Measurements from ENCODE around the gene MRPL54.

Gene MRPL54

DNA sequence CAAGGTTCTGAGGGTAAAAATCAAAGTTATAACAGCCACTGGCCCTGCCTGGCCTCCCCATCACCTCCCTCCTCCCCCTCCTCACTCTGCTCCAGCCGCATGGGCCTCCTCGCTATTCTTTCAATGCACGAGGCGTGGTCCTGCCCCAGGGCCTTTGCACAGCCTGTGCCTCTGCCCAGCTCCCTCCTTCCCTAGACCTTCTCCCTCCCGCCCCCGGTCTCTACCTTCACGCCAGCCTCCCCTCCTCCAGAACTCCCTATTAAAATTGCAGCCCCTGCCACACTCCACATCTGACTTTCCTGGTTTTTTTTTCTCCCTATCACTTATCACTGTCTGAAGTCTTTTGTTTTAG is 6.2 kb downstream of the MRPL54 start:
- H3K27ac Mint-ChIP-seq, result peak overlapping the region; percentile 34
- no peaks in the 10 kb centered on the region for H3K27me3 Mint-ChIP-seq (ENCODE audit: low read depth, poor library complexity)
- H3K4me1 Mint-ChIP-seq, result peaks cover 30% of the 10 kb centered on the region
- TF ChIP-seq, protein P1, sequence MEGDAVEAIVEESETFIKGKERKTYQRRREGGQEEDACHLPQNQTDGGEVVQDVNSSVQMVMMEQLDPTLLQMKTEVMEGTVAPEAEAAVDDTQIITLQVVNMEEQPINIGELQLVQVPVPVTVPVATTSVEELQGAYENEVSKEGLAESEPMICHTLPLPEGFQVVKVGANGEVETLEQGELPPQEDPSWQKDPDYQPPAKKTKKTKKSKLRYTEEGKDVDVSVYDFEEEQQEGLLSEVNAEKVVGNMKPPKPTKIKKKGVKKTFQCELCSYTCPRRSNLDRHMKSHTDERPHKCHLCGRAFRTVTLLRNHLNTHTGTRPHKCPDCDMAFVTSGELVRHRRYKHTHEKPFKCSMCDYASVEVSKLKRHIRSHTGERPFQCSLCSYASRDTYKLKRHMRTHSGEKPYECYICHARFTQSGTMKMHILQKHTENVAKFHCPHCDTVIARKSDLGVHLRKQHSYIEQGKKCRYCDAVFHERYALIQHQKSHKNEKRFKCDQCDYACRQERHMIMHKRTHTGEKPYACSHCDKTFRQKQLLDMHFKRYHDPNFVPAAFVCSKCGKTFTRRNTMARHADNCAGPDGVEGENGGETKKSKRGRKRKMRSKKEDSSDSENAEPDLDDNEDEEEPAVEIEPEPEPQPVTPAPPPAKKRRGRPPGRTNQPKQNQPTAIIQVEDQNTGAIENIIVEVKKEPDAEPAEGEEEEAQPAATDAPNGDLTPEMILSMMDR (IDR thresholded peaks at IDR 0.05), result no peak
- H3K4me3 Mint-ChIP-seq, result no peak overlapping the region
- H3K36me3 Mint-ChIP-seq (ENCODE audit: low read depth), result peaks cover 5% of the 10 kb centered on the region
- no peaks in the 10 kb centered on the region for H3K9me3 Mint-ChIP-seq
- no peak for DNase-seq

DNA sequence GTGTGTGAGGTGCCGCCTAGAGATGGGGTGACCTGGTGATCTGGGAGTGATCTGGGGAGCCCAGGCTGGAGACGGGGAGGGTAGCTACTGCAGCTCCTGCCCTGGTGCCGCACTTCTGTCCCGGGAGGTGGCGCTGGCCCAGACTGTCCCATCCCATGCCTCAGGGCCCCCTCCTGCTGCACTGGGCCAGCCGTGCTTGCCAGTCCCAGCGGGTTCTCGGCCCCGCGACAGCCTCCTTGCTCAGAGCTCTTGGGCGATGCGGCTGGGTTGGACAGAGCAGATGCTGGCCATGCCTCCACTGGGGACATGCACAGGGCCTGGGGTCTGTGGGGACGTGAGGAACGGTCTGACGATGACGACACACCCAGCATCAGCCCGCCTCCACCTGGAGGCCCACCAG is 7.0 kb downstream of the MRPL54 start:
- peaks cover 38% of the 10 kb centered on the region for H3K4me1 Mint-ChIP-seq
- no peak overlapping the region for H3K27ac Mint-ChIP-seq
- H3K27me3 Mint-ChIP-seq (ENCODE audit: low read depth, poor library complexity), result no peaks in the 10 kb centered on the region
- H3K9me3 Mint-ChIP-seq, result no peaks in the 10 kb centered on the region
- H3K4me3 Mint-ChIP-seq, result no peak overlapping the region
- DNase-seq, result no peak
- peaks cover 5% of the 10 kb centered on the region for H3K36me3 Mint-ChIP-seq (ENCODE audit: low read depth)
- TF ChIP-seq, protein P1 (IDR thresholded peaks at IDR 0.05), result no peak

DNA sequence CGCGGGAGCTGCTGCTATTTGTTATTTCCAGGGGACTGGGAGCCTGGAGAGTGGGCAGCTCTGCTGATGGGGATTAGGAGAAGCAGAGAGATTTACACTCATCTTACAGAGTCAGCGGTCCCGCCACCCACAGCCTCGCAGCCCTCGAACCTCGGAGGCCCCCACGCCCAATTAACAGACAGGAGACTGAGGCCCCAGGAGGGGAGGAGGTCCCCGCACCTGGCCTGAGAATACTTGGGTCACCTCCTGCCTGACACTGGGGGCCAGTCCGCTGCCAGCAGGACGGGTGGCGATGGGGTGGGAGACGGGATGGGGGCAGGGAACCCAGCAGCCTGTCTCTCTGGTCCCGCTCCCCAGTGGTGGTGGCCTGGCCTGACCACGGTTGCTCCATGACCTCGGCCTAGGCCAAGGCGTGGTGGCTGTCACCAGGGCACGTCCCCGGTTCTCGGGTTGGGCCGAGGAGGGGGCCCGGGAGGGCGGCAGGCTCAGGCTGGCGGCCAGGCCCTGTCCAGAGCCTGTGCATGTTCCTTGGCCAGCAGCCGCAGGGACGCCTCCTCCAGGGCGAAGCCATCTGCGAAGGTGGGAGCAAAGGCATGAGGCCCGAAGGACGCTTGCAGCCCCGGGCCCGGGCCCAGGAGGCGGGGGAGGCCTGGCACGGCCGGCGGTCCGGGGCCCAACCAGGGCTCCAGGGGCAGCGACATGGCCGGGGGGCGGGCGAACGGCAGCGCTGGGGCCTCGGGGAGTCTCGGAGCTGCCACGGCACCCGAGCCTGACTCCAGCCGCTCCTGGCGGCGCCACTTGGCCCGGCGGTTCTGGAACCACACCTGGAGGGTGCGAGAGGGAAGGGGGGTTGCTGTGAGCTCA is 7.9 kb downstream of the MRPL54 start:
- no peak for DNase-seq
- TF ChIP-seq, protein P1 (IDR thresholded peaks at IDR 0.05), result no peak
- Mint-ChIP-seq H3K27me3 (ENCODE audit: low read depth, poor library complexity) (no peaks in the 10 kb centered on the region), H3K9me3 (no peaks in the 10 kb centered on the region), H3K4me3 (no peak overlapping the region), H3K4me1 (peaks cover 42% of the 10 kb centered on the region), H3K36me3 (ENCODE audit: low read depth) (peaks cover 5% of the 10 kb centered on the region), H3K27ac (peak overlapping the region; percentile 36)

DNA sequence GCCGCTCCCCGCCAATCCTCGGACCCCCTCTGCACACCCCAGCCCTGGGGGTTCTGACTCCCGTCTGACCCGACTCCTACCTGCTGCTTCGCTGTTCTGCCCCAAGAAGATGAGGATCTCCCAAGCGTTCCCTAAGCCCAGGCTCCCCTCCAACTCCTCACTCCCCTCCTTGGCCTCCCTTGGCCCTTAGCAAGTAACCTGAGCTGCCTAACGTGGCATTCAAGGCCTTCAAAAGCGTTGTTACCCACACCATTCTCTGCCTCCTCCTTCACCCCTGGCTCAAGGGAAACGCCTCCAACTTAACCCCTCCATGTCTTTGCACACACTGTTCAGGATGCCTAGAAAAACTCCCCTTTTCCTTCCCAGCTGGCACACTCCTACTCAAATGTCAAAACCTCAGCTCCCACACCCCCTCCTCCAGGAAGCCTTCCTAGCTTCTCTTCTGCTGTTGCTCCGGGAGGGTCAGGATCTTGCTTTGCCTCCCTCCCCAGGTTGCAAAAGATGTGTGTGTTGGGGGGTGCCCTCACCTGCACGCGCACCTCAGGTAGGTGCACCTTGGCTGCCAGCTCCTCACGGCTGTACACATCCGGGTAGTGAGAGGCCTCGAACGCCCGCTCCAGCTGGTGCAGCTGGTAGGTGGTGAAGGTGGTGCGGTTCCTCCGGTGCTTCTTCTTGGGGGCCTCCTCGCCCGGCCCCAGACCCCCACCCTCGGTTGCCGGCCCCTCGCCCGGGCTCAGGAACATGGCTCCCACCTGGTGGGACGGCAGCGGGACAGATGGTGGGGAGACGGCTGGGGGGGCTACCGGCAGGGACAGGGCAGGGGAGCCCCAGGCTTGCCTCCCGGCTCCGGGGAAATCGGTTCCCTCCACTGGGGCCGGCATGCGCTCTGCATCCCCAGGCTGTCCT is 8.8 kb downstream of the MRPL54 start:
- Mint-ChIP-seq H3K27me3 (ENCODE audit: low read depth, poor library complexity) (no peaks in the 10 kb centered on the region), H3K9me3 (no peaks in the 10 kb centered on the region), H3K4me3 (peak overlapping the region; percentile 47), H3K27ac (peak overlapping the region; percentile 77), H3K4me1 (peaks cover 42% of the 10 kb centered on the region), H3K36me3 (ENCODE audit: low read depth) (peaks cover 5% of the 10 kb centered on the region)
- DNase-seq, result no peak
- TF ChIP-seq, protein P1 (IDR thresholded peaks at IDR 0.05), result no peak

DNA sequence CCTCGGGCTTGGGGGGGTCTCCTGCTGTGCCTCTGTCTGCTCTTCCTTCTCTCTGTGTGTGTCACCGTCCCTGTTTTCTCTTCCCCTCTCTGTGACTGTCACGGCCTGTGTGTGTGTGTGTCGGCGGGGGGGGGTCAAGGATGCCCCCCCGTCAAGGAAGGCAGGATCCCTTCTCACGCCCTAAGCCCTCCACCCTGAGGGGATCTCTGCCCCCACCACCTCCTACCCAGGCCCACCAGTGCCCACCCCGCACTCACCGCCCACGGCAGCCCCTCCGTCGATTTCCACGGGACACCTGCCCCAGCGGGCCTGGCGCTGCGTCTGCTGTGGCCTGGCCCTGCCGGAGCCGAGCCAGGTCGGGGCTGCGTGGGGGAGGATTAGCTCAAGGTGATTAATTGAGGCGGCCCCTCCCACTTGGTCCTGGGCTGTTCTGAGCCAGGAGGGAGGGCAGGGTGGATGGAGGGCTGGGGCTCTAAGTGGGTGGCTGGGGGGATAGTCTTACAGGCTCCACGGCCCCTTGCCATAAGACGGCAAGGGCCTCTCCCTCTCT is 9.5 kb downstream of the MRPL54 start, which contains the start of gene RAX2:
Gene RAX2, minus strand, starts transcription at position 323 of the 550 bp plus-strand sequence. CDS start 486 bp downstream, outside the sequence.
- no peaks in the 10 kb centered on the region for H3K9me3 Mint-ChIP-seq
- H3K36me3 Mint-ChIP-seq (ENCODE audit: low read depth), result peaks cover 5% of the 10 kb centered on the region
- peak within 1 kb of the TSS; percentile 47 for H3K4me3 Mint-ChIP-seq
- peaks cover 4% of the 10 kb centered on the region for H3K27me3 Mint-ChIP-seq (ENCODE audit: low read depth, poor library complexity)
- DNase-seq, result peak; percentile 68
- peak within 1 kb of the TSS; percentile 77 for H3K27ac Mint-ChIP-seq
- peaks cover 42% of the 10 kb centered on the region for H3K4me1 Mint-ChIP-seq
- TF ChIP-seq, protein P1 (IDR thresholded peaks at IDR 0.05), result no peak
